Ascending aorta (tissue), 2 donors: ENCODE measurements around the gene DCUN1D2. TPM values are rescaled to one million over a fixed set of nuclear protein-coding genes. Genes with fewer than 3 reads are reported as not detected.

Source experiments
- DNase-seq, 2 donors: peaks; one replicate each; pipeline ENCODE4 v3.0.0-alpha.2; 2019; ENCODE audit warnings: low spot score in 2 of 2
- H3K27ac ChIP-seq, 2 donors: fragments of 200-600 bp; sonication (generic); one replicate each; pipeline ENCODE4 v1.5.1; 2016 to 2017; ENCODE audit warnings: mild to moderate bottlenecking in 1 of 2
- H3K27me3 ChIP-seq: fragments of 200-600 bp; sonication (generic); one replicate; pipeline ENCODE4 v1.5.1; 2017
- H3K36me3 ChIP-seq, 2 donors: fragments of 200-600 bp; sonication (generic); one replicate each; pipeline ENCODE4 v1.5.1; 2016
- H3K4me1 ChIP-seq, 2 donors: fragments of 200-600 bp; sonication (generic); one replicate each; pipeline ENCODE4 v1.5.1; 2016 to 2017; ENCODE audit warnings: mild to moderate bottlenecking in 1 of 2
- H3K4me3 ChIP-seq, 2 donors: fragments of 200-600 bp; sonication (generic); one replicate each; pipeline ENCODE4 v1.5.1; 2016 to 2017; ENCODE audit warnings: mild to moderate bottlenecking in 1 of 2
- H3K9me3 ChIP-seq, 2 donors: fragments of 200-600 bp; sonication (generic); one replicate each; pipeline ENCODE4 v1.5.1; 2016
- CTCF ChIP-seq, 3 experiments: fragments of 200-600 bp in 2 of 3; fragments of 450-650 bp in 1 of 3; sonication (generic) in 2 of 3; IDR thresholded peaks; one replicate each; pipeline ENCODE4 v1.5.1; 2016 to 2019; ENCODE audit warnings: antibody characterized with exemption in 3 of 3, mild to moderate bottlenecking in 1 of 3, moderate library complexity in 1 of 3
- intact Hi-C: fragments of 100-400 bp; cut with DNase I; formaldehyde crosslinking; loops from one replicate; pipeline ENCODE4 v1.15.1; 2023
- total RNA-seq: library from RNA; depleted of rRNA; stranded (reverse); fragments of >200 nt; gene quantifications from one replicate; pipeline ENCODE4 v1.1.0, GENCODE V29; 2016

DCUN1D2 gene
- total RNA-seq, result 5.9 TPM

GRCh38 chr13:113490496-113491417 is at the start of gene DCUN1D2:
TSS of gene DCUN1D2 (minus strand) at chr13:113490711. CDS start at chr13:113490669, 42 bp downstream.
- TF ChIP-seq CTCF (IDR thresholded peaks at IDR 0.05), result no peak
- Histone ChIP-seq H3K27ac (peak within 1 kb of the TSS; percentile 88 to 95), H3K9me3 (no peaks in the 10 kb centered on the region), H3K27me3 (no peaks in the 10 kb centered on the region), H3K4me1 (peaks cover 23 to 48% of the 10 kb centered on the region in 2 donors), H3K4me3 (peak within 1 kb of the TSS; percentile 98 to 99), H3K36me3 (peaks cover 0 to 5% of the 10 kb centered on the region in 2 donors)
- DNase-seq, result peak; percentile 80 to 97
- intact Hi-C loops, result loop anchor here (1.0 to 2.0 kb wide), 6 partner anchors 56 to 574 kb away; partner anchors contain the start of genes CUL4A, LAMP1 and PCID2

GRCh38 chr13:113539822-113540221 is 49.3 kb upstream of the DCUN1D2 start:
- peaks cover 28 to 58% of the 10 kb centered on the region in 2 donors for H3K36me3 ChIP-seq
- DNase-seq, result no peak
- H3K9me3 ChIP-seq, result no peaks in the 10 kb centered on the region
- intact Hi-C loops, result no loop called here
- H3K4me3 ChIP-seq, result no peak overlapping the region
- H3K27me3 ChIP-seq, result no peaks in the 10 kb centered on the region
- TF ChIP-seq CTCF (IDR thresholded peaks at IDR 0.05), result no peak
- no peaks in the 10 kb centered on the region for H3K4me1 ChIP-seq
- no peak overlapping the region for H3K27ac ChIP-seq

- no peak for TF ChIP-seq CTCF (IDR thresholded peaks at IDR 0.05)
- DNase-seq, result peak in 1 of 2 donors; percentile 46
These were observed 48.7 kb upstream of the DCUN1D2 start for GRCh38 chr13:113539176-113539575.

GRCh38 chr13:113538689-113539058 is 48.2 kb upstream of the DCUN1D2 start:
- Histone ChIP-seq H3K9me3 (no peaks in the 10 kb centered on the region), H3K27me3 (no peaks in the 10 kb centered on the region), H3K4me1 (no peaks in the 10 kb centered on the region), H3K27ac (no peak overlapping the region), H3K36me3 (peaks cover 34 to 56% of the 10 kb centered on the region in 2 donors), H3K4me3 (no peak overlapping the region)
- TF ChIP-seq CTCF (IDR thresholded peaks at IDR 0.05), result no peak
- peak in 1 of 2 donors; percentile 28 for DNase-seq
- intact Hi-C loops, result no loop called here

More at GRCh38 chr13:113539176-113539575, 48.7 kb upstream of the DCUN1D2 start:
- Histone ChIP-seq H3K27me3 (no peaks in the 10 kb centered on the region), H3K4me1 (no peaks in the 10 kb centered on the region), H3K9me3 (no peaks in the 10 kb centered on the region), H3K36me3 (peaks cover 33 to 58% of the 10 kb centered on the region in 2 donors), H3K4me3 (no peak overlapping the region), H3K27ac (no peak overlapping the region)
- intact Hi-C loops, result no loop called here

- H3K36me3 ChIP-seq, result peaks cover 34 to 56% of the 10 kb centered on the region in 2 donors
- no peaks in the 10 kb centered on the region for H3K4me1 ChIP-seq
- DNase-seq, result peak in 1 of 2 donors; percentile 40
- no peak overlapping the region for H3K27ac ChIP-seq
- no peaks in the 10 kb centered on the region for H3K9me3 ChIP-seq
- H3K4me3 ChIP-seq, result no peak overlapping the region
- TF ChIP-seq CTCF (IDR thresholded peaks at IDR 0.05), result no peak
- intact Hi-C loops, result no loop called here
- H3K27me3 ChIP-seq, result no peaks in the 10 kb centered on the region
These were observed 47.6 kb upstream of the DCUN1D2 start for GRCh38 chr13:113537909-113538688.
